Measurements from ENCODE around the gene MED25.

MED25 gene

GRCh38 chr19:49800771-49801170 lies 17.3 kb upstream of the MED25 start:
- DNase-seq (ENCODE audit: low spot score) (no peak), ATAC-seq (ENCODE audit: low read depth) (no peak)
- H3K4me3 ChIP-seq (ENCODE audit: severe bottlenecking) = no peak overlapping the region
- no peaks in the 10 kb centered on the region for H3K27me3 ChIP-seq (ENCODE audit: insufficient read depth, poor library complexity, severe bottlenecking)
- H3K36me3 ChIP-seq (ENCODE audit: low read depth) = peaks cover 70% of the 10 kb centered on the region
- no peaks in the 10 kb centered on the region for H3K4me1 ChIP-seq (ENCODE audit: insufficient read depth, poor library complexity, severe bottlenecking)
- no peak overlapping the region for H3K27ac ChIP-seq (ENCODE audit: poor library complexity, severe bottlenecking)
- TF ChIP-seq, protein P1, sequence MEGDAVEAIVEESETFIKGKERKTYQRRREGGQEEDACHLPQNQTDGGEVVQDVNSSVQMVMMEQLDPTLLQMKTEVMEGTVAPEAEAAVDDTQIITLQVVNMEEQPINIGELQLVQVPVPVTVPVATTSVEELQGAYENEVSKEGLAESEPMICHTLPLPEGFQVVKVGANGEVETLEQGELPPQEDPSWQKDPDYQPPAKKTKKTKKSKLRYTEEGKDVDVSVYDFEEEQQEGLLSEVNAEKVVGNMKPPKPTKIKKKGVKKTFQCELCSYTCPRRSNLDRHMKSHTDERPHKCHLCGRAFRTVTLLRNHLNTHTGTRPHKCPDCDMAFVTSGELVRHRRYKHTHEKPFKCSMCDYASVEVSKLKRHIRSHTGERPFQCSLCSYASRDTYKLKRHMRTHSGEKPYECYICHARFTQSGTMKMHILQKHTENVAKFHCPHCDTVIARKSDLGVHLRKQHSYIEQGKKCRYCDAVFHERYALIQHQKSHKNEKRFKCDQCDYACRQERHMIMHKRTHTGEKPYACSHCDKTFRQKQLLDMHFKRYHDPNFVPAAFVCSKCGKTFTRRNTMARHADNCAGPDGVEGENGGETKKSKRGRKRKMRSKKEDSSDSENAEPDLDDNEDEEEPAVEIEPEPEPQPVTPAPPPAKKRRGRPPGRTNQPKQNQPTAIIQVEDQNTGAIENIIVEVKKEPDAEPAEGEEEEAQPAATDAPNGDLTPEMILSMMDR (IDR thresholded peaks at IDR 0.05; ENCODE audit: poor library complexity, severe bottlenecking) = no peak
- H3K9me3 ChIP-seq (ENCODE audit: severe bottlenecking) = no peaks in the 10 kb centered on the region

DNA sequence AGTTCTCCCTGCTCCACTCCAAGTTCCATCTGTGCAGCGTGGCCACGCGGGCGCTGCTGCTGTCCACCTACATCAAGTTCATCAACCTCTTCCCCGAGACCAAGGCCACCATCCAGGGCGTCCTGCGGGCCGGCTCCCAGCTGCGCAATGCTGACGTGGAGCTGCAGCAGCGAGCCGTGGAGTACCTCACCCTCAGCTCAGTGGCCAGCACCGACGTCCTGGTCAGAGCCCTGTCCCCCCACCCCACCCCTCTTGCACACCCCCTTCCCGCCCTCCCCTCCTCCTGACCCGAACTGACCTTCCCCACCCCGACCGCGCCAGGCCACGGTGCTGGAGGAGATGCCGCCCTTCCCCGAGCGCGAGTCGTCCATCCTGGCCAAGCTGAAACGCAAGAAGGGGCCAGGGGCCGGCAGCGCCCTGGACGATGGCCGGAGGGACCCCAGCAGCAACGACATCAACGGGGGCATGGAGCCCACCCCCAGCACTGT lies 16.6 kb upstream of the MED25 start:
- peaks cover 66% of the 10 kb centered on the region for H3K36me3 ChIP-seq (ENCODE audit: low read depth)
- no peaks in the 10 kb centered on the region for H3K4me1 ChIP-seq (ENCODE audit: insufficient read depth, poor library complexity, severe bottlenecking)
- H3K27me3 ChIP-seq (ENCODE audit: insufficient read depth, poor library complexity, severe bottlenecking) = no peaks in the 10 kb centered on the region
- H3K4me3 ChIP-seq (ENCODE audit: severe bottlenecking) = no peak overlapping the region
- no peak overlapping the region for H3K27ac ChIP-seq (ENCODE audit: poor library complexity, severe bottlenecking)
- TF ChIP-seq, protein P1 (IDR thresholded peaks at IDR 0.05; ENCODE audit: poor library complexity, severe bottlenecking) = no peak
- H3K9me3 ChIP-seq (ENCODE audit: severe bottlenecking) = no peaks in the 10 kb centered on the region
- no peak for ATAC-seq (ENCODE audit: low read depth)
- peak; percentile 58 for DNase-seq (ENCODE audit: low spot score)

- Histone ChIP-seq H3K36me3 (ENCODE audit: low read depth) (peaks cover 60% of the 10 kb centered on the region), H3K4me1 (ENCODE audit: insufficient read depth, poor library complexity, severe bottlenecking) (no peaks in the 10 kb centered on the region), H3K27me3 (ENCODE audit: insufficient read depth, poor library complexity, severe bottlenecking) (no peaks in the 10 kb centered on the region), H3K27ac (ENCODE audit: poor library complexity, severe bottlenecking) (no peak overlapping the region), H3K4me3 (ENCODE audit: severe bottlenecking) (no peak overlapping the region), H3K9me3 (ENCODE audit: severe bottlenecking) (no peaks in the 10 kb centered on the region)
- TF ChIP-seq, protein P1 (IDR thresholded peaks at IDR 0.05; ENCODE audit: poor library complexity, severe bottlenecking) = no peak
- DNase-seq (ENCODE audit: low spot score) = peak; percentile 68
- no peak for ATAC-seq (ENCODE audit: low read depth)
Measured at GRCh38 chr19:49801966-49802661, 16.0 kb upstream of the MED25 start.

DNA sequence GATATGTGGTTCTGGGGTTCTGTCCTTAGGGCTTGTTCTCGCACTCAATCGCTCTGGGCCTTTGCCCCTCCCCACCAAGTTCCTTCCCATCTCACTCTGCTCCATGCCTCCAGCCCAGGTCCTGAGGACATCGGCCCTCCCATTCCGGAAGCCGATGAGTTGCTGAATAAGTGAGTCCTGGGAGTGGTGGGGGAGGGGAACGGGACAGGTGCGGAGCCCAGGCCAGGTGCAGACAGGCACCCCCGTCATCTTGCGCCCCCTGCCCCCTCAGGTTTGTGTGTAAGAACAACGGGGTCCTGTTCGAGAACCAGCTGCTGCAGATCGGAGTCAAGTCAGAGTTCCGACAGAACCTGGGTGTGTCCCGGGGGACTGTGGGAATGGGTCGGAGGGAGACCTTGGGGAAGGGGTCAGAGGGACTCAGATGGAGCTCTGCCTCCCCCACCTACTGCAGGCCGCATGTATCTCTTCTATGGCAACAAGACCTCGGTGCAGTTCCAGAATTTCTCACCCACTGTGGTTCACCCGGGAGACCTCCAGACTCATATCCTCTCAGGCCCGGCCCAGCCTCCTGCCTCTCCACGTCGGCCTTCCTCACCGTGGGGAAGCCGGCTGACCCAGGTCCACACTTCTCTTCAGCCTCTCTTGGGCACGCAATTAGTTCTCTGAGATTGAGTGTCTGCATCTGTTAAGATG lies 15.1 kb upstream of the MED25 start:
- Histone ChIP-seq H3K4me3 (ENCODE audit: severe bottlenecking) (no peak overlapping the region), H3K36me3 (ENCODE audit: low read depth) (peaks cover 51% of the 10 kb centered on the region), H3K27ac (ENCODE audit: poor library complexity, severe bottlenecking) (no peak overlapping the region), H3K4me1 (ENCODE audit: insufficient read depth, poor library complexity, severe bottlenecking) (no peaks in the 10 kb centered on the region), H3K9me3 (ENCODE audit: severe bottlenecking) (no peaks in the 10 kb centered on the region), H3K27me3 (ENCODE audit: insufficient read depth, poor library complexity, severe bottlenecking) (no peaks in the 10 kb centered on the region)
- ATAC-seq (ENCODE audit: low read depth) = no peak
- TF ChIP-seq, protein P1 (IDR thresholded peaks at IDR 0.05; ENCODE audit: poor library complexity, severe bottlenecking) = no peak
- peak; percentile 66 for DNase-seq (ENCODE audit: low spot score)

DNA sequence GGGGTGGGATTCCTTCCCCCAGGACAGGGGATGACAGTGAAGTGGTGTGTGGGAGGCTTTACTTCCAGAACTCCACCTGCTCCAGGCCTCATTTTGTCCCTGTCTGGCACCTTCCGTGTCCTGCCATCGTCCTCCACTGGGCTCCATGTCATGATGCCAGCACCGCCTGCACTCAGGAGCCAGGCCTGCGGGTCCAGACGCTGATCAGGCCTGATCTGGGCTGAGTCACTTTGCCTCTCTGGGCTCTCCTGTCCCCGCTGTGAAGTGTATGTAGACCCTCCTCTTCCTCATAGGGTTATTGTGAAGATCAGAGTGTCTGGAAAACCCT lies 14.6 kb upstream of the MED25 start:
- peaks cover 51% of the 10 kb centered on the region for H3K36me3 ChIP-seq (ENCODE audit: low read depth)
- no peak for ATAC-seq (ENCODE audit: low read depth)

More for the DNA sequence above, 14.6 kb upstream of the MED25 start:
- Histone ChIP-seq H3K9me3 (ENCODE audit: severe bottlenecking) (no peaks in the 10 kb centered on the region), H3K27ac (ENCODE audit: poor library complexity, severe bottlenecking) (no peak overlapping the region), H3K4me1 (ENCODE audit: insufficient read depth, poor library complexity, severe bottlenecking) (no peaks in the 10 kb centered on the region), H3K4me3 (ENCODE audit: severe bottlenecking) (no peak overlapping the region), H3K27me3 (ENCODE audit: insufficient read depth, poor library complexity, severe bottlenecking) (no peaks in the 10 kb centered on the region)
- peak; percentile 48 for DNase-seq (ENCODE audit: low spot score)
- TF ChIP-seq, protein P1 (IDR thresholded peaks at IDR 0.05; ENCODE audit: poor library complexity, severe bottlenecking) = no peak
